Naive thymus-derived CD8-positive, alpha-beta T cell (primary cell): ENCODE measurements around the gene PSEN1. TPM values are rescaled to one million over a fixed set of nuclear protein-coding genes. Genes with fewer than 3 reads are reported as not detected.
A peak's percentile ranks its signal among the peaks of the same experiment; 100 is the strongest.

Source experiments
- ATAC-seq, 2 donors: fragments of 150-1000 bp; cut with Tn5 transposase in 1 of 2; sonication (Bioruptor Pico), chemical (Tn5 transposase) in 1 of 2; 1 replicate in 1 of 2; 2 replicates in 1 of 2; pipeline ENCODE4 v1.10.0; 2021; ENCODE audit warnings: mild to moderate bottlenecking in 2 of 2, moderate library complexity in 2 of 2
- POLR2A ChIA-PET: fragments of 350-600 bp; sonication (Branson Sonifier 250); formaldehyde crosslinking; loops from one replicate; lab custom pipeline; 2021; ENCODE audit warnings: antibody characterized with exemption; lab: Charles Lee
- DNase-seq, 10 donors: peaks; one replicate each; pipeline versions ENCODE4 v3.0.0 to v3.0.0-alpha.2; 2020 to 2022
- H3K27ac Mint-ChIP-seq, 10 donors: one replicate each; pipeline ENCODE4 v1.8.0; 2020 to 2022; ENCODE audit warnings: mild to moderate bottlenecking in 10 of 10, mixed read lengths in 10 of 10, moderate library complexity in 4 of 10, inconsistent platforms in 1 of 10
- H3K27me3 Mint-ChIP-seq, 5 donors: one replicate each; pipeline ENCODE4 v1.8.0; 2021 to 2022; ENCODE audit warnings: mixed read lengths in 5 of 5
- H3K36me3 Mint-ChIP-seq, 3 donors: one replicate each; pipeline ENCODE4 v1.8.0; 2020 to 2022; ENCODE audit warnings: mixed read lengths in 3 of 3, mild to moderate bottlenecking in 2 of 3, inconsistent platforms in 1 of 3
- H3K4me1 Mint-ChIP-seq, 4 donors: one replicate each; pipeline ENCODE4 v1.8.0; 2021 to 2022; ENCODE audit warnings: mixed read lengths in 4 of 4
- H3K4me3 Mint-ChIP-seq, 10 donors: one replicate each; pipeline ENCODE4 v1.8.0; 2020 to 2022; ENCODE audit warnings: mild to moderate bottlenecking in 10 of 10, mixed read lengths in 10 of 10, moderate library complexity in 6 of 10, inconsistent platforms in 1 of 10
- H3K9me3 Mint-ChIP-seq, 9 donors: one replicate each; pipeline ENCODE4 v1.8.0; 2020 to 2022; ENCODE audit warnings: mixed read lengths in 9 of 9, mild to moderate bottlenecking in 3 of 9, inconsistent platforms in 1 of 9, moderate library complexity in 1 of 9
- polyA plus RNA-seq, 3 donors: library from polyadenylated mRNA; unstranded; fragments of 300-500 nt; fragmentation: Illumina TruSeq; gene quantifications; one replicate each; pipeline ENCODE4 v1.2.3, GENCODE V29; 2021
- total RNA-seq, 8 experiments: library from RNA in 2 of 8; stranded (reverse) in 2 of 8; gene quantifications; one replicate each; pipeline ENCODE4 v1.2.3 and lab custom pipeline; 2021 to 2026

Gene PSEN1
- total and polyA plus RNA-seq, 5 experiments from 2014 or later = 14.7 to 46.3 (median 26.1) TPM

DNA sequence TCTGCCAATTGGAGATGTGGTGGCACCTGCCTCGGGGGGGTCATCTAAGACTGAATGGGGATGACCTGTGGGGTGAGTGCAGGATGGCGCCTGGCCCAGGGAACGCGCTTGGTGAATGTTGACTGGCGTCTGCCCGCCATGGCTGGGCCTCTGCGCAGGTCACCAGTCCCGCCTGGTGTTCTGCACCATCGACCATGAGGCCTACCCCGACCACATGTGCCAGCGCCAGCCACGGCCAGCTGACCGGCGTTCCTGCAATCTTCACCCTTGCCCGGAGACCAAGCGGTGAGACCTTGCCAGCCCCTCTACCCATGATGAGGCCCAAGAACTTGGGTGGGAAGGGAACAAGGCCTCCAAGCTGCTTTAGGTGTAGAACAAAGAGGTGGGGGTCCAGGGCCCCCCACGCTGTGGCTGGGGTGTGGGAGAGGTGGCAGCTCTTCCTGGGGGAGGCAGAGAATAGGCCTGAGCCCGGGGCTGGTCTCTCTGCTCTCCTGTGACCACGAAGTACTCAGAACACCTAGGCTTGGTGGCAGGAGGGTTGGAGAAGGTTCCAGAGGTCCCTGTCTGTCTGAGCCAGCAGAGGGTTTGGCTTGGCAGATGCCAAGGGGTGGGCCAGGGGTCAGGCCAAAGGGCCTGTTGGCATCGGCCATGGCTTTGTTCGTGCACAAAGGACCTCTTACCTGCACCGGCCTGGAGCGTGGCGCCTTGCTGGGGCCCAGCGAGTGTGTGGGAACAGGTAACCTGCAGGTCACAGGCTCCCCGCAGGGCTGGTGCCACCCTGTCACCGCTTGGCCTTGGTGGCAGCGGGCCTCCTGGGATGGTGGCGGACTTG lies 116.4 kb downstream of the PSEN1 start:
- POLR2A ChIA-PET = no interaction called here
- Mint-ChIP-seq H3K4me1 (peaks cover 3 to 11% (median 6%) of the 10 kb centered on the region in 4 donors), H3K27ac (no peak overlapping the region), H3K36me3 (no peaks in the 10 kb centered on the region), H3K9me3 (no peaks in the 10 kb centered on the region), H3K27me3 (no peaks in the 10 kb centered on the region), H3K4me3 (no peak overlapping the region)
- ATAC-seq (no peak), DNase-seq (no peak)

DNA sequence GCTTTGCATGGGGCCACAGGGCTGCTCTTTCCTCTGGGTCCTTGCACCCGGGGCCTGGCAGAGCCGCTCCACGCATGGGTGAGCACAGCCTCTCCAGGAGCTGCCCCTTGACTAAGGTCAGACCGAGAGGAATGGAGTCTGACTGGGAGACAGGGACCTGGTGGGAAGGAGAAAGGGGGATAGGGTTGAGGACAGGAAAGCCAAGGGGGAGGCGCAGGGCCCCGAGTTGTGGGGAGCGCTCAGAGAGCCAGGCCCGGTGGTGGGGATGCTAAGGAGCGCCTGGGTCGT lies 117.0 kb downstream of the PSEN1 start:
- no peaks in the 10 kb centered on the region for H3K27me3 Mint-ChIP-seq
- ATAC-seq = no peak
- H3K27ac Mint-ChIP-seq = no peak overlapping the region
- POLR2A ChIA-PET = no interaction called here
- no peak overlapping the region for H3K4me3 Mint-ChIP-seq
- H3K9me3 Mint-ChIP-seq = no peaks in the 10 kb centered on the region
- peaks cover 0 to 6% (median 1%) of the 10 kb centered on the region in 4 donors for H3K4me1 Mint-ChIP-seq
- no peaks in the 10 kb centered on the region for H3K36me3 Mint-ChIP-seq
- peak in 1 of 10 donors; percentile 60 for DNase-seq

DNA sequence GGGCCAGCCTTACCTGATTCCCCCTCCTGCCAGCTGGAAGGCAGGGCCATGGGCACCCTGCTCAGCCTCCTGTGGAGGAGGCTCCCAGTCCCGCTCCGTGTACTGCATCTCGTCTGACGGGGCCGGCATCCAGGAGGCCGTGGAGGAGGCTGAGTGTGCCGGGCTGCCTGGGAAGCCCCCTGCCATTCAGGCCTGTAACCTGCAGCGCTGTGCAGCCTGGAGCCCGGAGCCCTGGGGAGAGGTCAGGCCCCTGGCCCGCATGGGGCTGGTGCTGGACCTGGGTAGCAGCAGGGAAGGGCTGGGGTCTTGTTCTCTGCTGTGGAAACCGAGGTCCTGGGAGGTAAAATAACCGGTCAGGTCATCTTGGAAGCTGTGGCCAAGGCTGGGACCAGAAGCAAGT lies 117.4 kb downstream of the PSEN1 start:
- H3K27me3 Mint-ChIP-seq = no peaks in the 10 kb centered on the region
- no peaks in the 10 kb centered on the region for H3K36me3 Mint-ChIP-seq
- H3K4me3 Mint-ChIP-seq = no peak overlapping the region
- ATAC-seq (no peak), DNase-seq (peak in 1 of 10 donors; percentile 60)
- H3K27ac Mint-ChIP-seq = no peak overlapping the region
- H3K4me1 Mint-ChIP-seq = peaks cover 0 to 6% (median under 1%) of the 10 kb centered on the region in 4 donors
- POLR2A ChIA-PET = no interaction called here
- H3K9me3 Mint-ChIP-seq = no peaks in the 10 kb centered on the region

DNA sequence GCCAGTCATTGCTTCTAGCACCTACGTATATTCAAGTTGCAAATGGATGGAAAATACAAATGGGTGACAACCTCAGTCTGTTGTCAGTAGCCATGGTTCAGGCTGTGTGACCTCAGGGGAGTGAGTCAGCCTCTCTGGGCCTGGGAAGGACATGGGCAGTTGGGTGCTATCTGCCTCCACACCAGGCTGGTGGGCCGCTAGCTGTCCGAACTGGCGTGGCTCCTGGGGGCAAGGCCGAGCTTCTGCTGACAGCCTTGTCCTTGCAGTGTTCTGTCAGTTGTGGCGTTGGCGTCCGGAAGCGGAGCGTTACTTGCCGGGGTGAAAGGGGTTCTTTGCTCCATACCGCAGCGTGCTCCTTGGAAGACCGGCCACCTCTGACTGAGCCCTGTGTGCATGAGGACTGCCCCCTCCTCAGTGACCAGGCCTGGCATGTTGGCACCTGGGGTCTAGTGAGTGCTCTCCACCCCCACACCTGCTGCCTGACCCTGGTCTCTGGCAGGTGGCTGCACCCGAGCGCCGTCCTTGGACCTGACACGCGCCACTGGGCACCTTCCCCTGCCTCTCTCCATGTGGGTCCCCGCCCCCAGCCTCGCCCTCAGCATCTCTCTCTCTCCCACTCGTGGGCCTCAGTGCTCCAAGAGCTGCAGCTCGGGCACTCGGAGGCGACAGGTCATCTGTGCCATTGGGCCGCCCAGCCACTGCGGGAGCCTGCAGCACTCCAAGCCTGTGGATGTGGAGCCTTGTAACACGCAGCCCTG lies 118.1 kb downstream of the PSEN1 start:
- Mint-ChIP-seq H3K36me3 (no peaks in the 10 kb centered on the region), H3K9me3 (no peaks in the 10 kb centered on the region), H3K27me3 (no peaks in the 10 kb centered on the region), H3K4me1 (peaks cover 0 to 6% (median 0%) of the 10 kb centered on the region in 4 donors), H3K4me3 (no peak overlapping the region), H3K27ac (peak overlapping the region in 1 of 10 donors; percentile 72)
- POLR2A ChIA-PET = no interaction called here
- ATAC-seq (no peak), DNase-seq (peak in 1 of 10 donors; percentile 60)

DNA sequence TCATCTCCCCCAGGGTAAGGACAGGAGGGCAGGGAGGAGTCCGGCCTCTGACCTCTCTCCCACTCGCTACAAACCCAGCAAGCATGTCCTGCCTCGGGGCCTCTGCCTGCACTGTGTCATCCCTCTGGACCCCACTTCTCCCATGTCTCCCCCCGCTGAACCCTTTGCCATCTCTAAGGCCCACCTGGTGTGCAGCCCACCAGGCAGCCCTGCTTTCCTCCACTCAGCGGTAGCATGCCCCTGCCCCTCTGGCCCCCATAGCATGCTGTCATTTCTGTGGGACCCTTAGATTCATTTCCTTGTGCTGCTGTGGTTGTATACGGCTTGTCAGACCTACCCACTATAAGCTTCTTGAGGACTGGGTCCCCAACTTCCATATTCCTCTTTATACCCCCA lies 118.7 kb downstream of the PSEN1 start:
- Mint-ChIP-seq H3K27me3 (no peaks in the 10 kb centered on the region), H3K4me3 (no peak overlapping the region), H3K27ac (peak overlapping the region in 1 of 10 donors; percentile 72), H3K4me1 (peaks cover 0 to 3% (median 0%) of the 10 kb centered on the region in 4 donors), H3K9me3 (no peaks in the 10 kb centered on the region), H3K36me3 (no peaks in the 10 kb centered on the region)
- no peak for DNase-seq
- POLR2A ChIA-PET = no interaction called here
- ATAC-seq = no peak

DNA sequence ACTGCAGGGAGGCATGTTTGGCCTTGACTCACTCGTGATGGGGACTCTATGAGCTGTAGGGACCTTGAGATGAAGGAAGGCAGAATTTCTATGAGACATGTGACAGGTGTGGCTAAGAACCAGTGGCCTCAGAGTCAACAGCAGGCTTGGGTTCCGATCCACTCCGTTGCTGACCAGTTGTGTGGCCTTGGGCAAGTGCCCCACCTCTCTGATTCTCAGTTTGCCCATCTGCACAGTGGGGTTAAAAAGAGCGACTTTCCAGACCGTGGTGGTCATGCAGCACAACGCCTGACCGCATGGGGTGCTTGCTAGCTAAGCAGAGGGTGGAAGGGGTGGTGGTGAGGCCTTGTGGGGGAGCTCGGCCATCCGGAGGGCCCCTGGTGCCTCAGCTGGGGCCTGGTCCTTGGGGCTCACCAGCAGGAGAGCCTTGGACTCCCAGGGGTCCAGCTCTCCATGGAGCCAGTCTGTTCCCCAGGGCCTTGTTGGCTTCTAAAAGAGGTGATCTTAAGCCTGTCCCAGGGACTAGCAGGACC lies 119.5 kb downstream of the PSEN1 start:
- POLR2A ChIA-PET = no interaction called here
- peaks cover 0 to 3% (median 0%) of the 10 kb centered on the region in 4 donors for H3K4me1 Mint-ChIP-seq
- H3K27ac Mint-ChIP-seq = no peak overlapping the region
- H3K27me3 Mint-ChIP-seq = no peaks in the 10 kb centered on the region
- no peaks in the 10 kb centered on the region for H3K36me3 Mint-ChIP-seq
- DNase-seq (peak in 1 of 10 donors; percentile 14), ATAC-seq (no peak)
- H3K4me3 Mint-ChIP-seq = no peak overlapping the region
- H3K9me3 Mint-ChIP-seq = no peaks in the 10 kb centered on the region

DNA sequence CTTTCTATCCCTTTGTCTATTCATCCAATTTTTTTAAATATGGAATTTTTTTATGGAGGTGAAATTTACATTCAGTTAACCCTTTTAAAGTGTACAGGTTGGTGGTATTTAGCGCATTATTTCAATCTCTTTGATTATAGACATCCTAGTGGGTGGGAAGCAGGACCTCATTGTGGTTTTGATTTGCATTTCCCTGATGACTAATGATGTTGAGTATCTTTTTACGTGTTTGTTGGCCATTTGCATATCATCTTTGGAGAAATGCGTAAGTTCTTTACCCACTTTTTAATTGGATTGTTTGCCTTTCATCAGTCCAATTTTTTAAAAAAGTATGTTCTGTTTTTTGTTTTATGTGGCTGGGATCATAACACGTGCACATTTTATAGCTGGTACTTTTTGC lies 121.8 kb downstream of the PSEN1 start:
- H3K27ac Mint-ChIP-seq = peak overlapping the region in 1 of 10 donors; percentile 16
- peaks cover 0 to 3% (median 0%) of the 10 kb centered on the region in 4 donors for H3K4me1 Mint-ChIP-seq
- H3K4me3 Mint-ChIP-seq = no peak overlapping the region
- ATAC-seq (no peak), DNase-seq (no peak)
- POLR2A ChIA-PET = interaction anchor here (0.7 kb wide), 1 partner anchor 37 kb away, joined by 7 read pairs; no protein-coding TSS in a partner anchor
- H3K36me3 Mint-ChIP-seq = no peaks in the 10 kb centered on the region
- H3K27me3 Mint-ChIP-seq = peaks cover 0 to 7% (median 0%) of the 10 kb centered on the region in 5 donors
- H3K9me3 Mint-ChIP-seq = no peaks in the 10 kb centered on the region

DNA sequence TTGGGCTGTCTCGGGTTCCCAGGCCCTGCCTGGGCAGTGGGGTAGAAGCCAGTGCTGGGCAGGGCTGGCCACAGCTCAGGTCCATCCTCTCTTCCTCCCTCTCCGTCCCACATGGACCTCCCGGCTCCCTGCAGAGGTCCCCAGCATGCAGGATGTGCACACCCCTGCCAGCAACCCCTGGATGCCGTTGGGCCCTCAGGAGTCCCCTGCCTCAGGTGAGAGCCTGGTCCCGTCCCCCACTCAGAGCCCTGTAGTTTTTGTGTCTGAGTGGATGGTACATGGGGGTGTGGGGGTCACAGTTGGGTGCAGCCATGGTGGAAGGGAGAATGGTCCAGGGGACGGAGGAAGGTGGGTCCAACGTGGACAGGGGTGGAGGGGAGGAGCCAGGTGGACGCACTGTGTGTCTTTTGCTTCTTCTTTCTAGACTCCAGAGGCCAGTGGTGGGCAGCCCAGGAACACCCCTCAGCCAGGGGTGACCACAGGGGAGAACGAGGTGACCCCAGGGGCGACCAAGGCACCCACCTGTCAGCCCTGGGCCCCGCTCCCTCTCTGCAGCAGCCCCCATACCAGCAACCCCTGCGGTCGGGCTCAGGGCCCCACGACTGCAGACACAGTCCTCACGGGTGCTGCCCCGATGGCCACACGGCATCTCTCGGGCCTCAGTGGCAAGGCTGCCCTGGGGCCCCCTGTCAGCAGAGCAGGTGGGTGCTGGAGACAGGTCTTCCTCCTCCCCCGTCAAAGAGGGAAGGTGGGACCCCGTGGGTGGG lies 122.7 kb downstream of the PSEN1 start:
- POLR2A ChIA-PET = no interaction called here
- ATAC-seq (no peak), DNase-seq (peak in 1 of 10 donors; percentile 56)
- Mint-ChIP-seq H3K4me3 (no peak overlapping the region), H3K4me1 (peaks cover 0 to 5% (median 0%) of the 10 kb centered on the region in 4 donors), H3K27ac (no peak overlapping the region), H3K36me3 (no peaks in the 10 kb centered on the region), H3K27me3 (peaks cover 0 to 10% (median 5%) of the 10 kb centered on the region in 5 donors), H3K9me3 (no peaks in the 10 kb centered on the region)

DNA sequence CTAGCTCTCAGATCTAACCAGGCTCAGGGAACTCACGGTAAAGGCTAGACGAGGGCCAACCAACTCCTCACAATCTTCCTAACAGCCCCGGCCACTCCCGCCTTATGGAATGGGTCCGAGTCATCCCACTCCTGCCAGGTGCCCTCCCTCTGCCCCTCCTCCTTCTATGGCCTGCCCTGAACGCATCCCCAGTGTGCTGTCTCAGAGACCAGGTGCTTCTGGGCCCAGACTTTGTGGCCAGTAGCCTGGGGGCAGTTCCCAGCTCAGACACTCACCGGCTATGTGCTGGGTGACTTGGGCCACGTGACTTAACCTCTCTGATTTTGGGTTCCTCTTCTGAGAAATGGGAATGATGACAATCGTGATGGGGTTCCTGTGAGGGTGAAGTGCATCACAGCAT lies 123.5 kb downstream of the PSEN1 start:
- ATAC-seq = no peak
- Mint-ChIP-seq H3K27me3 (peaks cover 0 to 17% (median 12%) of the 10 kb centered on the region in 5 donors), H3K4me1 (peaks cover 0 to 6% (median 0%) of the 10 kb centered on the region in 4 donors), H3K4me3 (no peak overlapping the region), H3K36me3 (no peaks in the 10 kb centered on the region), H3K9me3 (no peaks in the 10 kb centered on the region), H3K27ac (peak overlapping the region in 1 of 10 donors; percentile 43)
- POLR2A ChIA-PET = no interaction called here
- DNase-seq = no peak

DNA sequence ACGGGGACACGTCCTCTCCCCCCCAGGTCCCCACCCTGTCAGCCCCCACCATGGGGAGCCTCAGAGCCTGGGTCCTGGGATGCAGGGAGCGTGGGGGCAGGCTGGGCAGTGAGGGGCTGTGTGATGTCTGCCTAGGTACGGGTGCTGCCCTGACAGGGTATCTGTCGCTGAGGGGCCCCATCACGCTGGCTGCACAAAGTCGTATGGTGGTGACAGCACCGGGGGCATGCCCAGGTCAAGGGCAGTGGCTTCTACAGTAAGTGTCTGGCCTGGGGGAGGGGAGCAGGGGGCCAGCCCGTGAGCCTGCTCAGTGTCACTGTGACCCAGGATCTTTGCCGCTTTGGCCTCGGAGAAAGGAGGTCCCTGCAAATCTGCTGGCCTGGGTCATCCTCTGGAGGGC lies 124.3 kb downstream of the PSEN1 start:
- Mint-ChIP-seq H3K4me1 (peaks cover 0 to 3% (median 0%) of the 10 kb centered on the region in 4 donors), H3K27ac (no peak overlapping the region), H3K27me3 (peaks cover 0 to 22% (median 14%) of the 10 kb centered on the region in 5 donors), H3K9me3 (no peaks in the 10 kb centered on the region), H3K4me3 (no peak overlapping the region), H3K36me3 (no peaks in the 10 kb centered on the region)
- ATAC-seq = no peak
- POLR2A ChIA-PET = no interaction called here
- DNase-seq = no peak

DNA sequence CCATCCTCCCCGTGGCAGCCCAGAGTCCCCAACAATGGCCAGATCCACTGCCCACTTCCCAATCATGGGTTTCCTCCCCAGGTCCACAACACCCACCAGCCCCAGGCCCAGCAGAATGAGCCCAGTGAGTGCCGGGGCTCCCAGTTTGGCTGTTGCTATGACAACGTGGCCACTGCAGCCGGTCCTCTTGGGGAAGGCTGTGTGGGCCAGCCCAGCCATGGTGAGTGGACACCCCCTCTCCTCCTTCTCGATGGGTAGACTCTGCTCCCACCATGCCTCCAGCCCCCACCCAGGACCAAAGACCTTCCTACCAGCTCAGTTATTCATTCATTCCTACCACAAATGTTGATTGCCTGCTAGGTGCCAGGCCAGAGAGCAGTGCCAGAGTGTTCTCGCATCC lies 124.8 kb downstream of the PSEN1 start:
- Mint-ChIP-seq H3K4me1 (peaks cover 0 to 3% (median 0%) of the 10 kb centered on the region in 4 donors), H3K36me3 (no peaks in the 10 kb centered on the region), H3K27me3 (peaks cover 0 to 27% (median 14%) of the 10 kb centered on the region in 5 donors), H3K4me3 (no peak overlapping the region), H3K27ac (no peak overlapping the region), H3K9me3 (no peaks in the 10 kb centered on the region)
- ATAC-seq (no peak), DNase-seq (no peak)
- POLR2A ChIA-PET = no interaction called here
